SJCRH30 (cell line): Measurements from ENCODE around the gene STIMATE. TPM values are rescaled to one million over a fixed set of nuclear protein-coding genes. Genes with fewer than 3 reads are reported as not detected.
A peak's percentile ranks its signal among the peaks of the same experiment; 100 is the strongest.

Experiments
- DNase-seq, 2 experiments: peaks; one replicate each; pipeline ENCODE4 v3.0.0-alpha.2; 2015 to 2020
- H3K27ac ChIP-seq: fragments of 250-450 bp; sonication (Bioruptor Pico); 2 replicates; pipeline ENCODE4 v1.5.1; 2020; ENCODE audit warnings: mild to moderate bottlenecking, moderate library complexity
- H3K27me3 ChIP-seq: fragments of 250-450 bp; sonication (Bioruptor Pico); 2 replicates; pipeline ENCODE4 v1.5.1; 2020; ENCODE audit warnings: mild to moderate bottlenecking, moderate library complexity
- H3K36me3 ChIP-seq: fragments of 250-450 bp; sonication (Bioruptor Pico); 2 replicates; pipeline ENCODE4 v1.5.1; 2020; ENCODE audit warnings: mild to moderate bottlenecking, moderate library complexity
- H3K4me1 ChIP-seq: fragments of 250-450 bp; sonication (Bioruptor Pico); 2 replicates; pipeline ENCODE4 v1.5.1; 2020; ENCODE audit warnings: mild to moderate bottlenecking, moderate library complexity
- H3K4me3 ChIP-seq: fragments of 250-450 bp; sonication (Bioruptor Pico); 2 replicates; pipeline ENCODE4 v1.5.1; 2020; ENCODE audit warnings: mild to moderate bottlenecking, moderate library complexity
- H3K9me3 ChIP-seq: fragments of 250-450 bp; sonication (Bioruptor Pico); replicated peaks from 2 replicates; pipeline ENCODE4 v1.5.1; 2020; ENCODE audit warnings: mild to moderate bottlenecking, moderate library complexity
- total RNA-seq: library from RNA; depleted of rRNA; stranded (reverse); fragments of >200 nt; shearing (Covaris generic); gene quantifications from 2 replicates; pipeline ENCODE4 v1.2.3, GENCODE V29; 2014

The STIMATE gene
- total RNA-seq, 1 experiment from 2014 or later, result 12.1 TPM

- H3K36me3 ChIP-seq, result no peaks in the 10 kb centered on the region
- H3K27me3 ChIP-seq, result no peaks in the 10 kb centered on the region
- H3K9me3 ChIP-seq, result no peaks in the 10 kb centered on the region
- H3K4me3 ChIP-seq, result no peak overlapping the region
- no peak for DNase-seq
- no peaks in the 10 kb centered on the region for H3K4me1 ChIP-seq
- H3K27ac ChIP-seq, result no peak overlapping the region
Observed at GRCh38 chr3:52845157-52845556, 52.2 kb downstream of the STIMATE start.

- H3K27me3 ChIP-seq, result no peaks in the 10 kb centered on the region
- no peaks in the 10 kb centered on the region for H3K9me3 ChIP-seq
- no peak overlapping the region for H3K27ac ChIP-seq
- no peak for DNase-seq
- H3K4me3 ChIP-seq, result no peak overlapping the region
- H3K4me1 ChIP-seq, result no peaks in the 10 kb centered on the region
- no peaks in the 10 kb centered on the region for H3K36me3 ChIP-seq
Observed at GRCh38 chr3:52844290-52844975, 52.9 kb downstream of the STIMATE start.

- Histone ChIP-seq H3K27ac (no peak overlapping the region), H3K4me3 (no peak overlapping the region), H3K36me3 (no peaks in the 10 kb centered on the region), H3K4me1 (no peaks in the 10 kb centered on the region), H3K27me3 (no peaks in the 10 kb centered on the region), H3K9me3 (no peaks in the 10 kb centered on the region)
- DNase-seq, result no peak
Observed at GRCh38 chr3:52843881-52844280, 53.5 kb downstream of the STIMATE start.

GRCh38 chr3:52843108-52843865, 54.1 kb downstream of the STIMATE start:
- H3K4me1 ChIP-seq, result no peaks in the 10 kb centered on the region
- no peak for DNase-seq
- H3K9me3 ChIP-seq, result no peaks in the 10 kb centered on the region
- no peaks in the 10 kb centered on the region for H3K27me3 ChIP-seq
- H3K27ac ChIP-seq, result no peak overlapping the region
- no peaks in the 10 kb centered on the region for H3K36me3 ChIP-seq
- H3K4me3 ChIP-seq, result no peak overlapping the region

- no peak overlapping the region for H3K27ac ChIP-seq
- H3K4me1 ChIP-seq, result no peaks in the 10 kb centered on the region
- no peaks in the 10 kb centered on the region for H3K36me3 ChIP-seq
- no peak for DNase-seq
- no peaks in the 10 kb centered on the region for H3K27me3 ChIP-seq
- no peak overlapping the region for H3K4me3 ChIP-seq
- H3K9me3 ChIP-seq, result no peaks in the 10 kb centered on the region
Observed at GRCh38 chr3:52842424-52842823, 54.9 kb downstream of the STIMATE start.

GRCh38 chr3:52841981-52842340, 55.4 kb downstream of the STIMATE start:
- H3K4me3 ChIP-seq, result no peak overlapping the region
- H3K36me3 ChIP-seq, result no peaks in the 10 kb centered on the region
- DNase-seq, result no peak
- H3K27me3 ChIP-seq, result no peaks in the 10 kb centered on the region
- H3K27ac ChIP-seq, result no peak overlapping the region
- no peaks in the 10 kb centered on the region for H3K9me3 ChIP-seq
- H3K4me1 ChIP-seq, result no peaks in the 10 kb centered on the region

- Histone ChIP-seq H3K27me3 (no peaks in the 10 kb centered on the region), H3K36me3 (no peaks in the 10 kb centered on the region), H3K4me1 (no peaks in the 10 kb centered on the region; the same call in 1 of the 2 replicates), H3K4me3 (no peak overlapping the region), H3K27ac (no peak overlapping the region), H3K9me3 (no peaks in the 10 kb centered on the region)
- no peak for DNase-seq
Observed at GRCh38 chr3:52841211-52841980, 56.0 kb downstream of the STIMATE start.

- Histone ChIP-seq H3K4me3 (no peak overlapping the region), H3K36me3 (no peaks in the 10 kb centered on the region), H3K27ac (no peak overlapping the region), H3K27me3 (no peaks in the 10 kb centered on the region), H3K9me3 (no peaks in the 10 kb centered on the region), H3K4me1 (peaks cover 7% of the 10 kb centered on the region)
- DNase-seq, result no peak
Observed at GRCh38 chr3:52839892-52840545, 57.3 kb downstream of the STIMATE start.

- Histone ChIP-seq H3K36me3 (no peaks in the 10 kb centered on the region), H3K27ac (no peak overlapping the region), H3K4me1 (peaks cover 8% of the 10 kb centered on the region), H3K9me3 (no peaks in the 10 kb centered on the region), H3K4me3 (no peak overlapping the region), H3K27me3 (no peaks in the 10 kb centered on the region)
- DNase-seq, result no peak
Observed at GRCh38 chr3:52839268-52839575, 58.1 kb downstream of the STIMATE start.

GRCh38 chr3:52838561-52839267, 58.6 kb downstream of the STIMATE start:
- DNase-seq, result no peak
- no peaks in the 10 kb centered on the region for H3K36me3 ChIP-seq
- H3K4me3 ChIP-seq, result no peak overlapping the region
- H3K27me3 ChIP-seq, result no peaks in the 10 kb centered on the region
- H3K27ac ChIP-seq, result no peak overlapping the region
- H3K4me1 ChIP-seq, result peaks cover 13% of the 10 kb centered on the region
- no peaks in the 10 kb centered on the region for H3K9me3 ChIP-seq

- no peaks in the 10 kb centered on the region for H3K27me3 ChIP-seq
- H3K36me3 ChIP-seq, result no peaks in the 10 kb centered on the region
- peaks cover 21% of the 10 kb centered on the region for H3K4me1 ChIP-seq
- no peak overlapping the region for H3K4me3 ChIP-seq
- no peak overlapping the region for H3K27ac ChIP-seq
- DNase-seq, result no peak
- H3K9me3 ChIP-seq, result no peaks in the 10 kb centered on the region
Observed at GRCh38 chr3:52836986-52837385, 60.4 kb downstream of the STIMATE start.

GRCh38 chr3:52836471-52836845, 60.9 kb downstream of the STIMATE start:
- peaks cover 26% of the 10 kb centered on the region for H3K4me1 ChIP-seq
- no peak overlapping the region for H3K4me3 ChIP-seq

GRCh38 chr3:52835766-52836470, 61.4 kb downstream of the STIMATE start:
- peaks cover 31% of the 10 kb centered on the region for H3K4me1 ChIP-seq
- no peaks in the 10 kb centered on the region for H3K27me3 ChIP-seq
- H3K9me3 ChIP-seq, result no peaks in the 10 kb centered on the region
- no peaks in the 10 kb centered on the region for H3K36me3 ChIP-seq
- no peak for DNase-seq
- H3K27ac ChIP-seq, result peak overlapping the region; percentile 89
- H3K4me3 ChIP-seq, result no peak overlapping the region

More at GRCh38 chr3:52836471-52836845, 60.9 kb downstream of the STIMATE start:
- no peak for DNase-seq
- Histone ChIP-seq H3K9me3 (no peaks in the 10 kb centered on the region), H3K27me3 (no peaks in the 10 kb centered on the region), H3K27ac (no peak overlapping the region; the same call in 1 of the 2 replicates), H3K36me3 (no peaks in the 10 kb centered on the region)
